Coronary artery (tissue), 2 donors: Measurements from ENCODE around the gene USP7.
"Not testable (repeated sequence)": the region's sequence is repeated elsewhere in the genome, so short reads cannot be mapped to it uniquely, and the experiment has no call there.

Experiments
- DNase-seq: peaks from one replicate; pipeline ENCODE4 v3.0.0-alpha.2; 2017; ENCODE audit warnings: low spot score
- H3K27ac ChIP-seq, 2 donors: fragments of 200-600 bp; sonication (generic); one replicate each; pipeline ENCODE4 v1.5.1; 2016 to 2019
- H3K4me3 ChIP-seq: fragments of 200-600 bp; sonication (generic); 2 replicates; pipeline ENCODE4 v1.5.1; 2016; ENCODE audit warnings: mild to moderate bottlenecking, moderate library complexity
- TF ChIP-seq, protein P1 (sequence below): fragments of 200-600 bp; sonication (generic); IDR thresholded peaks from one replicate; pipeline ENCODE4 v1.5.1; 2019; ENCODE audit warnings: antibody characterized with exemption

The USP7 gene

DNA sequence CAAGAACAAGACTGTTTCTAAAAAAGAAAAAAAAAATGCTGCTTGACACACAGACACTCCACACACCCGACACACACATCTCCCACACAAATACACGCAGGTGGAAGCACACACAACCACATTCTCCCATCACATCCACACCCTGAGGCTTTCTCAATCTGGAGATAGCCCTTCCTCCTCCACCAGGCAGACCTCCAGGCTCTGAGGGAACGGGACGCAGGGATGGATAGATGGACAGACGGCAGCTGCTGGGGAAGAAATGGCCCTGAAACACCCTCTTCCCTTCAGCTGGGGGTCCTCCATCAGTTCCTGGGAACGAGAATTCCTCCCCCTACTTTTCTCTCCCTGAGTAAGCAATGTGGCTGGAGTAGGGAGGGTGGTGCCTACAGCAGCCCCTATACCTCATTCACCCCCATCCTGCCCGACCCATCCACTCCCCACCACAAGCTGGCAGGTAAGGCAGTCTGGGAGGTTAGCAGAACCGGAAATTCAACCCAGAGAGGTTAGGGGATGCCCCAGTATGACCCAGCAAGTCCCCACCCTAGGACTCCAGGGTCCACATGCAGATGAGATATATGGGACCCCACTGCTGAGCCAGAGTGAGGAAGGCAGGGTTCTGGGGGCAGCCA lies 85.7 kb downstream of the USP7 start:
- no peak overlapping the region for H3K4me3 ChIP-seq
- TF ChIP-seq, protein P1, sequence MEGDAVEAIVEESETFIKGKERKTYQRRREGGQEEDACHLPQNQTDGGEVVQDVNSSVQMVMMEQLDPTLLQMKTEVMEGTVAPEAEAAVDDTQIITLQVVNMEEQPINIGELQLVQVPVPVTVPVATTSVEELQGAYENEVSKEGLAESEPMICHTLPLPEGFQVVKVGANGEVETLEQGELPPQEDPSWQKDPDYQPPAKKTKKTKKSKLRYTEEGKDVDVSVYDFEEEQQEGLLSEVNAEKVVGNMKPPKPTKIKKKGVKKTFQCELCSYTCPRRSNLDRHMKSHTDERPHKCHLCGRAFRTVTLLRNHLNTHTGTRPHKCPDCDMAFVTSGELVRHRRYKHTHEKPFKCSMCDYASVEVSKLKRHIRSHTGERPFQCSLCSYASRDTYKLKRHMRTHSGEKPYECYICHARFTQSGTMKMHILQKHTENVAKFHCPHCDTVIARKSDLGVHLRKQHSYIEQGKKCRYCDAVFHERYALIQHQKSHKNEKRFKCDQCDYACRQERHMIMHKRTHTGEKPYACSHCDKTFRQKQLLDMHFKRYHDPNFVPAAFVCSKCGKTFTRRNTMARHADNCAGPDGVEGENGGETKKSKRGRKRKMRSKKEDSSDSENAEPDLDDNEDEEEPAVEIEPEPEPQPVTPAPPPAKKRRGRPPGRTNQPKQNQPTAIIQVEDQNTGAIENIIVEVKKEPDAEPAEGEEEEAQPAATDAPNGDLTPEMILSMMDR = no peak
- no peak for DNase-seq
- H3K27ac ChIP-seq = no peak overlapping the region

GRCh38 chr16:8875317-8875716 lies 88.4 kb downstream of the USP7 start:
- not testable (repeated sequence) for DNase-seq, H3K27ac ChIP-seq

GRCh38 chr16:8874388-8874787 lies 89.3 kb downstream of the USP7 start:
- Histone ChIP-seq H3K27ac (no peak overlapping the region), H3K4me3 (no peak overlapping the region)
- no peak for DNase-seq
- TF ChIP-seq, protein P1 = no peak

More at GRCh38 chr16:8875317-8875716, 88.4 kb downstream of the USP7 start:
- not testable (repeated sequence) for H3K4me3 ChIP-seq

DNA sequence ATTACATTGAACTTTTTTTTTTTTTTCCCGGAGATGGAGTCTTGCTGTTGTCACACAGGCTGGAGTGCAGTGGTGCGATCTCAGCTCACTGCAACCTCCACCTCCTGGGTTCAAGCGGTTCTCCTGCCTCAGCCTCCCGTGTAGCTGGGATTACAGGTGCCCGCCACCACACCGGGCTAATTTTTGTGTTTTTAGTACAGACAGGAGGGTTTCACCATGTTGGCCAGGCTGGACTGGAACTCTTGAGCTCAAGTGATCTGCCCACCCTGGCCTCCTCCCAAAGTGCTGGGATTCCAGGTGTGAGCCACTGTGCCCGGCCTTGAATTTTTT lies 89.9 kb downstream of the USP7 start:
- H3K4me3 ChIP-seq, H3K27ac ChIP-seq, DNase-seq: not testable (repeated sequence)

GRCh38 chr16:8872967-8873865 lies 90.5 kb downstream of the USP7 start:
- Histone ChIP-seq H3K4me3 (no peak overlapping the region), H3K27ac (no peak overlapping the region)
- DNase-seq = no peak
- TF ChIP-seq, protein P1 = no peak

DNA sequence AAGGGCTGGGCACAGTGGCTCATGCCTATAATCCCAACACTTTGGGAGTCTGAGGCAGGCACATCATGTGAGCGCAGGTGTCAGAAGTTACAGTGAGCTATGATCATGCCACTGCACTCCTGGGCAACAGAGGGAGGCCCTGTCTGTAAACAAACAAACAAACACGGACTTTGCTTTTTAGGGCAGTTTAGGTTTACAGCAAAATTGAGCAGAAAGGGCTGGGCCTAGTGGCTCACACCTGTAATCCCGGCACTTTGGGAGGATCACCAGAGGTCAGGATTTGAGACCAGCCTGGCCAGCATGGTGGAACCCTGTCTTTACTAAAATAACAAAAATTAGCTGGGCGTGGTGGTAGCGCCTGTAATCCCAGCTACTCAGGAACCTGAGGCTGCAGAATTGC lies 91.6 kb downstream of the USP7 start:
- DNase-seq = no peak
- Histone ChIP-seq H3K27ac (no peak overlapping the region), H3K4me3 (no peak overlapping the region)
- TF ChIP-seq, protein P1 = no peak

GRCh38 chr16:8869988-8870241 lies 93.8 kb downstream of the USP7 start:
- not testable (repeated sequence) for H3K27ac ChIP-seq, H3K4me3 ChIP-seq, DNase-seq

DNA sequence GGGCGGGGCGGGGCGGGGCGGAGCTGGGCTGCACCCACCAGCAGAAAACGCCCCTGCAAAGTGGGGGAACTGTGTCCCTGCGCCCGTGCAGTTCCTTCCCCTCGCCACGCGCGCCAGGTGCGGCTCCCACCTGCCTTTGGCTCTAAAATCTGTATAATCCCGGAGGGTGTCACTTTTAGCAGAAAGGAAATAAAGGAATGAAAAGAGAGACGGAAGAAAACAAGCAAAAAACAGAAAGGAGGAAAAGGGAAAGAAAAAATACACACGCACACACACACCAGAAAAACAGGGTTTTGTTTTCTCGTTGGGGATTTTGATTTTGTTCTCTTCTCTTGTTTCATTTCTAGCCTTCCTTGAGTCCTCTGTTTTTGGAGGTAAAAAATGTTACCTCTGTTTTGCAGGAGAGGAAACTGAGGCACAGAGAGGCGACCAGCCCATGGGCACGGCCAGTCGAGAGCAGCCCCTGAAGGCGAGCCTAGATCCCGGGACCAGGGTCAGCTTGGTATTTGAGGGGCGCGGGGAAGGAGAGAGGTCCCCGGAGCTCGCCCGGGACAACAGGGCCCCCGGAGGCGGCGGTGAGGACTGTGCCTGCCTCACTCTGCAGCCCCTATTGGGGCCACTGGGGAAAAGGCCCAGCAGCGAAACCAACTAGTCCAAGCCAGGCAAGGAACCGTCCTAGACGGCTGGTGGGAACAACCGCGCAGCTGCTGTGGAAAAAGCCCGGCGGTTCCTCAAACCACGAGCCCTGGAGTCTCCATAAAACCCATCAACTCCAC lies 94.3 kb downstream of the USP7 start:
- TF ChIP-seq, protein P1 = no peak
- peak overlapping the region; percentile 81 for H3K4me3 ChIP-seq
- H3K27ac ChIP-seq = peak overlapping the region; percentile 68 to 92
- no peak for DNase-seq
